Hepatocyte (in vitro differentiated cells): ENCODE data around the gene SDK1. TPM values are rescaled to one million over a fixed set of nuclear protein-coding genes. Genes with fewer than 3 reads are reported as not detected.

ENCODE experiments used
- DNase-seq: peaks from one replicate; pipeline ENCODE4 v3.0.0-alpha.2; 2016; ENCODE audit warnings: low spot score
- H2AFZ ChIP-seq: fragments of 200-600 bp; sonication (generic); 2 replicates; pipeline ENCODE4 v1.6.0; 2016; ENCODE audit warnings: antibody characterized with exemption, mild to moderate bottlenecking
- H3K27ac ChIP-seq: fragments of 200-600 bp; sonication (generic); 2 replicates; pipeline ENCODE4 v1.5.1; 2016; ENCODE audit warnings: mild to moderate bottlenecking
- H3K27me3 ChIP-seq: fragments of 200-600 bp; sonication (generic); 2 replicates; pipeline ENCODE4 v1.6.1; 2016
- H3K36me3 ChIP-seq: fragments of 200-600 bp; sonication (generic); replicated peaks from 2 replicates; pipeline ENCODE4 v1.5.1; 2016; ENCODE audit warnings: low read depth; ENCODE audit not compliant: insufficient read depth
- H3K4me1 ChIP-seq: fragments of 200-600 bp; sonication (generic); 2 replicates; pipeline ENCODE4 v1.5.1; 2016; ENCODE audit warnings: mild to moderate bottlenecking, moderate library complexity; ENCODE audit not compliant: insufficient read depth
- H3K4me2 ChIP-seq: fragments of 200-600 bp; sonication (generic); 2 replicates; pipeline ENCODE4 v1.6.0; 2016
- H3K4me3 ChIP-seq: fragments of 200-600 bp; sonication (generic); 2 replicates; pipeline ENCODE4 v1.5.1; 2016; ENCODE audit warnings: mild to moderate bottlenecking
- H3K79me2 ChIP-seq: fragments of 200-600 bp; sonication (generic); 2 replicates; pipeline ENCODE4 v1.6.0; 2017; ENCODE audit warnings: mild to moderate bottlenecking
- H3K9me2 ChIP-seq: fragments of 200-600 bp; sonication (generic); replicated peaks from 2 replicates; pipeline ENCODE4 v1.6.0; 2017; ENCODE audit warnings: mild to moderate bottlenecking; ENCODE audit not compliant: insufficient read depth
- H3K9me3 ChIP-seq: fragments of 200-600 bp; sonication (generic); 2 replicates; pipeline ENCODE4 v1.5.1; 2016; ENCODE audit warnings: low read depth, mild to moderate bottlenecking
- H4K20me1 ChIP-seq: fragments of 200-600 bp; sonication (generic); 2 replicates; pipeline ENCODE4 v1.6.0; 2016; ENCODE audit warnings: mild to moderate bottlenecking; ENCODE audit not compliant: insufficient read depth, poor library complexity, severe bottlenecking
- CTCF ChIP-seq: fragments of 200-600 bp; sonication (generic); IDR thresholded peaks from 2 replicates; pipeline ENCODE4 v1.5.1; 2016; ENCODE audit warnings: antibody characterized with exemption, mild to moderate bottlenecking; ENCODE audit not compliant: poor library complexity
- EZH2 ChIP-seq: fragments of 200-600 bp; sonication (generic); IDR thresholded peaks from 2 replicates; pipeline ENCODE4 v1.6.1; 2016; ENCODE audit warnings: antibody characterized with exemption, mild to moderate bottlenecking, borderline replicate concordance
- EZH2phosphoT487 ChIP-seq: fragments of 200-600 bp; sonication (generic); IDR thresholded peaks from one replicate; pipeline ENCODE4 v1.6.1; 2018; ENCODE audit warnings: antibody characterized with exemption, mild to moderate bottlenecking, low read depth, moderate library complexity; ENCODE audit not compliant: unreplicated experiment, severe bottlenecking
- WGBS: methylation state at CpG from one replicate; pipeline ENCODE4 v1.1.6; 2016; ENCODE audit warnings: low lambda C conversion rate; ENCODE audit errors: missing lambda C conversion rate; 5-methylcytosine and 5-hydroxymethylcytosine counted together
- polyA plus RNA-seq: library from polyadenylated mRNA; unstranded; fragments of >200 nt; fragmentation: Nextera tagmentation; extraction: Ambion mirVana; gene quantifications from 2 replicates; pipeline ENCODE4 v1.2.1, GENCODE V29; 2016
- total RNA-seq: library from RNA; depleted of rRNA; stranded (reverse); fragments of >200 nt; gene quantifications from 2 replicates; pipeline ENCODE4 v1.2.3, GENCODE V29; 2014

The SDK1 gene
- total and polyA plus RNA-seq, 2 experiments from 2014 or later: 4.3 to 10.0 TPM

GRCh38 chr7:4045450-4045849, 744.4 kb downstream of the SDK1 start:
- H3K27ac ChIP-seq: no peak overlapping the region
- H3K79me2 ChIP-seq: no peaks in the 10 kb centered on the region
- no peak for DNase-seq
- no peak overlapping the region for H2AFZ ChIP-seq
- H3K36me3 ChIP-seq: no peaks in the 10 kb centered on the region
- H3K4me1 ChIP-seq: no peaks in the 10 kb centered on the region
- H3K9me3 ChIP-seq: no peaks in the 10 kb centered on the region
- no peak overlapping the region for H3K4me2 ChIP-seq
- no peaks in the 10 kb centered on the region for H3K27me3 ChIP-seq
- TF ChIP-seq EZH2phosphoT487 (no peak), EZH2 (no peak), CTCF (no peak)
- WGBS: 96% methylated on average over 15 of the region's 15 CpGs
- H4K20me1 ChIP-seq: no peaks in the 10 kb centered on the region
- H3K4me3 ChIP-seq: no peak overlapping the region
- H3K9me2 ChIP-seq: no peaks in the 10 kb centered on the region

- H3K27ac ChIP-seq: no peak overlapping the region
- no peaks in the 10 kb centered on the region for H4K20me1 ChIP-seq
- H3K9me2 ChIP-seq: no peaks in the 10 kb centered on the region
- H3K36me3 ChIP-seq: no peaks in the 10 kb centered on the region
- TF ChIP-seq EZH2phosphoT487 (no peak), EZH2 (no peak), CTCF (no peak)
- H2AFZ ChIP-seq: no peak overlapping the region
- DNase-seq: no peak
- no peaks in the 10 kb centered on the region for H3K27me3 ChIP-seq
- H3K4me1 ChIP-seq: no peaks in the 10 kb centered on the region
- H3K9me3 ChIP-seq: no peaks in the 10 kb centered on the region
- H3K4me3 ChIP-seq: no peak overlapping the region
- whole genome bisulfite sequencing: 93% methylated on average over 8 of the region's 8 CpGs
- H3K79me2 ChIP-seq: no peaks in the 10 kb centered on the region
- H3K4me2 ChIP-seq: no peak overlapping the region
These were observed 744.9 kb downstream of the SDK1 start for GRCh38 chr7:4045975-4046374.

GRCh38 chr7:4048336-4048735, 747.3 kb downstream of the SDK1 start:
- Histone ChIP-seq H2AFZ (no peak overlapping the region), H3K9me3 (no peaks in the 10 kb centered on the region), H3K27me3 (no peaks in the 10 kb centered on the region), H3K79me2 (no peaks in the 10 kb centered on the region), H3K27ac (no peak overlapping the region), H3K4me1 (no peaks in the 10 kb centered on the region), H3K36me3 (no peaks in the 10 kb centered on the region), H3K4me3 (no peak overlapping the region), H4K20me1 (no peaks in the 10 kb centered on the region), H3K4me2 (no peak overlapping the region), H3K9me2 (no peaks in the 10 kb centered on the region)
- 86% methylated on average over 14 of the region's 14 CpGs for WGBS
- no peak for TF ChIP-seq EZH2phosphoT487
- no peak for DNase-seq

GRCh38 chr7:4049202-4049601, 748.1 kb downstream of the SDK1 start:
- 96% methylated on average over 13 of the region's 13 CpGs for WGBS
- H2AFZ ChIP-seq: no peak overlapping the region
- H3K36me3 ChIP-seq: no peaks in the 10 kb centered on the region
- no peak for DNase-seq
- H3K27me3 ChIP-seq: no peaks in the 10 kb centered on the region
- no peak overlapping the region for H3K4me3 ChIP-seq
- no peaks in the 10 kb centered on the region for H3K4me1 ChIP-seq
- no peaks in the 10 kb centered on the region for H3K79me2 ChIP-seq
- no peaks in the 10 kb centered on the region for H3K9me3 ChIP-seq
- TF ChIP-seq EZH2phosphoT487 (no peak), EZH2 (no peak), CTCF (no peak)
- H3K4me2 ChIP-seq: no peak overlapping the region
- H4K20me1 ChIP-seq: no peaks in the 10 kb centered on the region
- no peak overlapping the region for H3K27ac ChIP-seq
- H3K9me2 ChIP-seq: no peaks in the 10 kb centered on the region
